Neuron (in vitro differentiated cells): ENCODE measurements around the gene SLC19A3.
"Not testable (repeated sequence)": the region's sequence is repeated elsewhere in the genome, so short reads cannot be mapped to it uniquely, and the experiment has no call there.

ENCODE experiments used
- H2AFZ ChIP-seq: one replicate; pipeline ENCODE4 v1.6.1; 2013; ENCODE audit warnings: low read depth, mild to moderate bottlenecking, inconsistent platforms, low read length, moderate library complexity
- H3K27me3 ChIP-seq: one replicate; pipeline ENCODE4 v1.6.1; 2013; ENCODE audit warnings: low read length; ENCODE audit not compliant: insufficient read depth
- H3K36me3 ChIP-seq: one replicate; pipeline ENCODE4 v1.6.1; 2013; ENCODE audit warnings: low read length; ENCODE audit not compliant: insufficient read depth
- H3K4me1 ChIP-seq: one replicate; pipeline ENCODE4 v1.6.1; 2013; ENCODE audit warnings: low read length; ENCODE audit not compliant: insufficient read depth
- H3K4me3 ChIP-seq: 2 replicates; pipeline ENCODE4 v1.5.1; 2013; ENCODE audit warnings: mild to moderate bottlenecking, low read length, moderate library complexity
- H3K9me3 ChIP-seq: one replicate; pipeline ENCODE4 v1.6.1; 2013; ENCODE audit warnings: low read length

The SLC19A3 gene

GRCh38 chr2:227717687-227718567 lies at the start of gene SLC19A3:
Gene SLC19A3, minus strand, starts transcription at chr2:227718028. Its CDS starts 15,710 bp downstream, at chr2:227702318.
- H3K4me1 ChIP-seq: no peaks in the 10 kb centered on the region
- peaks cover 4% of the 10 kb centered on the region for H3K27me3 ChIP-seq
- peak within 1 kb of the TSS; percentile 57 for H2AFZ ChIP-seq
- no peaks in the 10 kb centered on the region for H3K9me3 ChIP-seq
- H3K36me3 ChIP-seq: no peaks in the 10 kb centered on the region
- peak within 1 kb of the TSS; percentile 41 for H3K4me3 ChIP-seq

GRCh38 chr2:227766373-227766883 lies 48.6 kb upstream of the SLC19A3 start:
- Histone ChIP-seq H3K4me3 (no peak overlapping the region), H3K9me3 (no peaks in the 10 kb centered on the region), H3K36me3 (no peaks in the 10 kb centered on the region), H3K4me1 (peaks cover 3% of the 10 kb centered on the region), H3K27me3 (no peaks in the 10 kb centered on the region), H2AFZ (no peak overlapping the region)

- H3K27me3 ChIP-seq: no peaks in the 10 kb centered on the region
- H3K4me1 ChIP-seq: peaks cover 3% of the 10 kb centered on the region
- no peaks in the 10 kb centered on the region for H3K36me3 ChIP-seq
- no peak overlapping the region for H2AFZ ChIP-seq
- H3K4me3 ChIP-seq: no peak overlapping the region
- no peaks in the 10 kb centered on the region for H3K9me3 ChIP-seq
Measured at GRCh38 chr2:227765788-227766372, 48.1 kb upstream of the SLC19A3 start.

- Histone ChIP-seq H3K36me3 (no peaks in the 10 kb centered on the region), H3K4me3 (no peak overlapping the region), H3K27me3 (no peaks in the 10 kb centered on the region), H2AFZ (no peak overlapping the region), H3K4me1 (peaks cover 3% of the 10 kb centered on the region), H3K9me3 (no peaks in the 10 kb centered on the region)
Measured at GRCh38 chr2:227761740-227762476, 44.1 kb upstream of the SLC19A3 start.

GRCh38 chr2:227759411-227760118 lies 41.7 kb upstream of the SLC19A3 start:
- Histone ChIP-seq H3K36me3 (no peaks in the 10 kb centered on the region), H3K27me3 (no peaks in the 10 kb centered on the region), H2AFZ (no peak overlapping the region), H3K4me3 (no peak overlapping the region), H3K4me1 (no peaks in the 10 kb centered on the region), H3K9me3 (no peaks in the 10 kb centered on the region)

GRCh38 chr2:227756261-227756660 lies 38.4 kb upstream of the SLC19A3 start:
- H3K36me3 ChIP-seq, H3K4me1 ChIP-seq, H2AFZ ChIP-seq, H3K9me3 ChIP-seq, H3K27me3 ChIP-seq, H3K4me3 ChIP-seq: not testable (repeated sequence)

- no peak overlapping the region for H2AFZ ChIP-seq
- H3K9me3 ChIP-seq: no peaks in the 10 kb centered on the region
- no peaks in the 10 kb centered on the region for H3K27me3 ChIP-seq
- no peaks in the 10 kb centered on the region for H3K36me3 ChIP-seq
- H3K4me1 ChIP-seq: peaks cover 1% of the 10 kb centered on the region
- H3K4me3 ChIP-seq: no peak overlapping the region
Measured at GRCh38 chr2:227748079-227748478, 30.3 kb upstream of the SLC19A3 start.

- Histone ChIP-seq H2AFZ (no peak within 1 kb of the TSS), H3K9me3 (no peaks in the 10 kb centered on the region), H3K4me1 (peaks cover 2% of the 10 kb centered on the region), H3K36me3 (no peaks in the 10 kb centered on the region), H3K27me3 (no peaks in the 10 kb centered on the region), H3K4me3 (no peak within 1 kb of the TSS)
Measured at GRCh38 chr2:227745594-227745993, 27.8 kb upstream of the SLC19A3 start, which contains the start of gene SCYGR8. Gene SCYGR8, plus strand, starts transcription at chr2:227745894. Its CDS starts 0 bp downstream, at chr2:227745894.

- H3K27me3 ChIP-seq, H3K4me3 ChIP-seq, H3K9me3 ChIP-seq, H2AFZ ChIP-seq, H3K4me1 ChIP-seq, H3K36me3 ChIP-seq: not testable (repeated sequence)
Measured at GRCh38 chr2:227740705-227741104, 22.9 kb upstream of the SLC19A3 start.

- Histone ChIP-seq H2AFZ (no peak overlapping the region), H3K9me3 (no peaks in the 10 kb centered on the region), H3K4me3 (no peak overlapping the region), H3K4me1 (peaks cover 2% of the 10 kb centered on the region), H3K27me3 (no peaks in the 10 kb centered on the region), H3K36me3 (no peaks in the 10 kb centered on the region)
Measured at GRCh38 chr2:227739351-227739750, 21.5 kb upstream of the SLC19A3 start.

- Histone ChIP-seq H2AFZ (no peak within 1 kb of the TSS), H3K36me3 (no peaks in the 10 kb centered on the region), H3K9me3 (no peaks in the 10 kb centered on the region), H3K27me3 (no peaks in the 10 kb centered on the region), H3K4me3 (no peak within 1 kb of the TSS), H3K4me1 (no peaks in the 10 kb centered on the region)
Measured at GRCh38 chr2:227728035-227728434, 10.2 kb upstream of the SLC19A3 start, which contains the start of gene SCYGR7. Gene SCYGR7, plus strand, starts transcription at chr2:227728335. Its CDS starts 0 bp downstream, at chr2:227728335.

- Histone ChIP-seq H3K36me3 (no peaks in the 10 kb centered on the region), H3K9me3 (no peaks in the 10 kb centered on the region), H3K27me3 (no peaks in the 10 kb centered on the region), H3K4me3 (no peak within 1 kb of the TSS), H2AFZ (no peak within 1 kb of the TSS), H3K4me1 (no peaks in the 10 kb centered on the region)
Measured at GRCh38 chr2:227724394-227725039, 6.7 kb upstream of the SLC19A3 start, which contains the start of gene SCYGR6. Gene SCYGR6, minus strand, starts transcription at chr2:227724757. Its CDS starts 0 bp downstream, at chr2:227724757.
